HepG2 (cell line): ENCODE measurements around the gene ANLN.

Source experiments
- CTCF ChIP-seq: sonication (generic); formaldehyde crosslinking; IDR thresholded peaks from 2 replicates; pipeline ENCODE4 v1.5.0; 2020; ENCODE audit warnings: mild to moderate bottlenecking, missing genetic modification reagents, moderate library complexity
- DNMT1 ChIP-seq: sonication (generic); formaldehyde crosslinking; IDR thresholded peaks from 2 replicates; pipeline ENCODE4 v1.5.1; 2020; ENCODE audit warnings: mild to moderate bottlenecking, missing genetic modification reagents
- ESRRA ChIP-seq: sonication (generic); formaldehyde crosslinking; IDR thresholded peaks from 2 replicates; pipeline ENCODE4 v1.5.1; 2020; ENCODE audit warnings: mild to moderate bottlenecking, low read depth, missing genetic modification reagents
- FOXC1 ChIP-seq: sonication (generic); formaldehyde crosslinking; IDR thresholded peaks from 2 replicates; pipeline ENCODE4 v1.8.0; 2022; ENCODE audit warnings: mild to moderate bottlenecking, missing genetic modification reagents, borderline replicate concordance
- GTF2F1 ChIP-seq: fragments of 150-350 bp; IDR thresholded peaks from 2 replicates; pipeline ENCODE4 v1.6.1; 2014; ENCODE audit warnings: low read length
- KLF16 ChIP-seq, 2 experiments: sonication (generic) in 1 of 2; formaldehyde crosslinking in 1 of 2; IDR thresholded peaks; 2 replicates each; pipeline versions ENCODE4 v1.6.1 to v1.8.0; 2016 to 2023; ENCODE audit warnings: missing genetic modification reagents in 2 of 2, missing compliant biosample characterization in 1 of 2
- NCOA5 ChIP-seq: sonication (generic); formaldehyde crosslinking; IDR thresholded peaks from 2 replicates; pipeline ENCODE4 v1.4.0; 2020; ENCODE audit warnings: missing genetic modification reagents
- PTBP1 ChIP-seq: fragments of 200-400 bp; formaldehyde crosslinking; IDR thresholded peaks from 2 replicates; pipeline ENCODE4 v1.6.1; 2018; ENCODE audit warnings: low read length, low read depth; ENCODE audit not compliant: poor library complexity, severe bottlenecking

- TF ChIP-seq KLF16 (CRISPR knock-in tag; IDR thresholded peaks at IDR 0.05) (no peak), PTBP1 (no peak), NCOA5 (no peak), CTCF (CRISPR knock-in tag) (no peak), FOXC1 (no peak), GTF2F1 (no peak), DNMT1 (CRISPR knock-in tag) (no peak), ESRRA (no peak)
Measured at GRCh38 chr7:36372156-36372555, 17.5 kb upstream of the ANLN start.
